Measurements from ENCODE around the gene STARD5. TPM values are rescaled to one million over a fixed set of nuclear protein-coding genes. Genes with fewer than 3 reads are reported as not detected.

Gene STARD5
- total RNA-seq, 1 experiment from 2014 or later, result 3.4 TPM

- Mint-ChIP-seq H3K36me3 (ENCODE audit: insufficient read depth, unreplicated experiment) (no peaks in the 10 kb centered on the region), H3K27ac (ENCODE audit: low read depth, unreplicated experiment) (no peak overlapping the region), H3K4me1 (ENCODE audit: insufficient read depth, unreplicated experiment) (peaks cover 3% of the 10 kb centered on the region), H3K9me3 (ENCODE audit: unreplicated experiment) (no peaks in the 10 kb centered on the region), H3K4me3 (ENCODE audit: unreplicated experiment) (no peak overlapping the region), H3K27me3 (ENCODE audit: insufficient read depth, unreplicated experiment) (peaks cover 17% of the 10 kb centered on the region)
- TF ChIP-seq CTCF (IDR thresholded peaks at IDR 0.05; ENCODE audit: unreplicated experiment), result no peak
- no peak for DNase-seq (ENCODE audit: unreplicated experiment)
- intact Hi-C loops (cut with micrococcal nuclease), result no loop called here
- BruUV-seq (replicated peaks), result no TSS peak
- CTCF ChIA-PET, result interaction anchor here (0.7 to 1.8 kb wide), 2 partner anchors 19 to 22 kb away, joined by 4 to 5 read pairs; no protein-coding TSS in a partner anchor
- POLR2A ChIA-PET, result interaction anchor here (0.7 kb wide), 1 partner anchor 41 kb away, joined by 3 read pairs; no protein-coding TSS in a partner anchor
Measured at GRCh38 chr15:81286621-81287121, 37.3 kb downstream of the STARD5 start.

GRCh38 chr15:81285461-81285860, 38.5 kb downstream of the STARD5 start:
- DNase-seq (ENCODE audit: unreplicated experiment), result no peak
- H3K27ac Mint-ChIP-seq (ENCODE audit: low read depth, unreplicated experiment), result no peak overlapping the region
- TF ChIP-seq CTCF (IDR thresholded peaks at IDR 0.05; ENCODE audit: unreplicated experiment), result no peak
- no peak overlapping the region for H3K4me3 Mint-ChIP-seq (ENCODE audit: unreplicated experiment)
- ChIA-PET POLR2A (no interaction called here), CTCF (interaction anchor here (0.6 to 0.8 kb wide), 4 partner anchors 10 to 476 kb away, joined by 3 to 4 read pairs (median 3); no protein-coding TSS in a partner anchor)
- no peaks in the 10 kb centered on the region for H3K36me3 Mint-ChIP-seq (ENCODE audit: insufficient read depth, unreplicated experiment)
- intact Hi-C loops (cut with micrococcal nuclease), result no loop called here
- H3K4me1 Mint-ChIP-seq (ENCODE audit: insufficient read depth, unreplicated experiment), result peaks cover 14% of the 10 kb centered on the region
- BruUV-seq (replicated peaks), result no TSS peak
- H3K9me3 Mint-ChIP-seq (ENCODE audit: unreplicated experiment), result no peaks in the 10 kb centered on the region
- H3K27me3 Mint-ChIP-seq (ENCODE audit: insufficient read depth, unreplicated experiment), result peaks cover 17% of the 10 kb centered on the region

GRCh38 chr15:81284256-81285031, 39.5 kb downstream of the STARD5 start:
- H3K27me3 Mint-ChIP-seq (ENCODE audit: insufficient read depth, unreplicated experiment), result peaks cover 17% of the 10 kb centered on the region
- no peaks in the 10 kb centered on the region for H3K9me3 Mint-ChIP-seq (ENCODE audit: unreplicated experiment)
- ChIA-PET CTCF (interaction anchor here (1.4 to 16.3 kb wide), 4 partner anchors 9 to 126 kb away, joined by 3 to 318 read pairs (median 20); no protein-coding TSS in a partner anchor), POLR2A (interaction anchor here (1.1 kb wide), 1 partner anchor 9 kb away, joined by 3 read pairs; no protein-coding TSS in a partner anchor)
- peaks cover 24% of the 10 kb centered on the region for H3K4me1 Mint-ChIP-seq (ENCODE audit: insufficient read depth, unreplicated experiment)
- TF ChIP-seq CTCF (IDR thresholded peaks at IDR 0.05; ENCODE audit: unreplicated experiment), result no peak
- DNase-seq (ENCODE audit: unreplicated experiment), result no peak
- H3K4me3 Mint-ChIP-seq (ENCODE audit: unreplicated experiment), result no peak overlapping the region
- no TSS peak for BruUV-seq (replicated peaks)
- no peak overlapping the region for H3K27ac Mint-ChIP-seq (ENCODE audit: low read depth, unreplicated experiment)
- intact Hi-C loops (cut with micrococcal nuclease), result no loop called here
- no peaks in the 10 kb centered on the region for H3K36me3 Mint-ChIP-seq (ENCODE audit: insufficient read depth, unreplicated experiment)

GRCh38 chr15:81282911-81283310, 41.0 kb downstream of the STARD5 start:
- ChIA-PET POLR2A (no interaction called here), CTCF (interaction anchor here (1.0 to 16.3 kb wide), 5 partner anchors 8 to 128 kb away, joined by 3 to 318 read pairs (median 4); no protein-coding TSS in a partner anchor)
- Mint-ChIP-seq H3K27ac (ENCODE audit: low read depth, unreplicated experiment) (no peak overlapping the region), H3K9me3 (ENCODE audit: unreplicated experiment) (no peaks in the 10 kb centered on the region), H3K4me1 (ENCODE audit: insufficient read depth, unreplicated experiment) (peaks cover 26% of the 10 kb centered on the region), H3K4me3 (ENCODE audit: unreplicated experiment) (no peak overlapping the region), H3K36me3 (ENCODE audit: insufficient read depth, unreplicated experiment) (no peaks in the 10 kb centered on the region), H3K27me3 (ENCODE audit: insufficient read depth, unreplicated experiment) (peaks cover 17% of the 10 kb centered on the region)
- no peak for TF ChIP-seq CTCF (IDR thresholded peaks at IDR 0.05; ENCODE audit: unreplicated experiment)
- intact Hi-C loops (cut with micrococcal nuclease), result no loop called here
- DNase-seq (ENCODE audit: unreplicated experiment), result no peak
- BruUV-seq (replicated peaks), result no TSS peak
